Measurements from ENCODE around the gene FES. TPM values are rescaled to one million over a fixed set of nuclear protein-coding genes. Genes with fewer than 3 reads are reported as not detected.

Gene FES
- total and polyA plus RNA-seq, 2 of the 13 experiments (the other 11 are each of a cell fraction or from before 2014, with no cell fraction given): 4.0 to 9.5 TPM

DNA sequence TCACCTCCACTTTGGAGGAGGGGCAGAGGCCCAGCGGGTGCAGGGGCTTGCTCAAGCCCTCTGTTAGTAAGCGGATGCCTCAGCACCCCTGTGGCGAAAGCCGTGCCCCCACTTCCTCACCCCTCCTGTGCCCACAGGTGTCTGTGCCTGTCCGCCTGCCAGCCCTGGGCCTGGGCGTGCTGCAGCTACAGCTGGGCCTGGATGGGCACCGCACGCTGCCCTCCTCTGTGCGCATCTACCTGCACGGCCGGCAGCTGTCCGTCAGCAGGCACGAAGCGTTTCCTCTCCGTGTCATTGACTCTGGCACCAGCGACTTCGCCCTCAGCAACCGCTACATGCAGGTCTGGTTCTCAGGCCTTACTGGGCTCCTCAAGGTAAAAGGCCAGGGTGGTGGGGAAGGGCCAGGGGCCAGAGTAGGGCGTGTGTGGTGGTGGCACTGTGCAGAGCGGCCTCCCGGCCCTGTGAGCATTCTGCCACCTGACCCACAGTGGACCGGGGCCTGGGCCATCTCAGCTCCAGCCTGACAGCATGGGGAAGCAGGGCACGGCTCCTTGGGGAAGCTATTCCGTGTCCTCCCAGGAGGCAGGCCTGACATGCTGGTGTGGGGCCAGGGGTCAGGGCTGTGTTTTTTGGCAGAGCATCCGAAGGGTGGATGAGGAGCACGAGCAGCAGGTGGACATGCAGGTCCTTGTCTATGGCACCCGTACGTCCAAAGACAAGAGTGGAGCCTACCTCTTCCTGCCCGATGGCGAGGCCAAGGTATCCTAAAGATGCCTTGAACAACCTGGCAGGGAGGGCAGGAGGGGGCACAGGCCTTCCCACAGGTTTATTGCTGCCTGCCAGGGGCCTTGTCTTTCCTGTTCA lies 27.8 kb downstream of the FES start:
- Histone ChIP-seq H3K4me3 (replicated peaks in 1 of 3; ENCODE audit: insufficient read depth in 1 of 3, low read depth in 2 of 3, low read length in 3 of 3) (no peak overlapping the region), H3K4me2 (ENCODE audit: low read depth, low read length) (no peak overlapping the region), H4K20me1 (ENCODE audit: insufficient read depth, low read length) (no peaks in the 10 kb centered on the region), H3K9ac (ENCODE audit: insufficient read depth, low read depth, low read length) (no peak overlapping the region), H2AFZ (ENCODE audit: low read length) (no peak overlapping the region), H3K4me1 (ENCODE audit: insufficient read depth, low read length) (no peaks in the 10 kb centered on the region), H3K27me3 (ENCODE audit: control insufficient read depth in 1 of 2, insufficient read depth in 2 of 2, low read length in 2 of 2) (no peaks in the 10 kb centered on the region), H3K27ac (ENCODE audit: extremely low read length, insufficient read depth, low read length) (no peak overlapping the region), H3K79me2 (ENCODE audit: insufficient read depth, low read length) (no peaks in the 10 kb centered on the region), H3K9me3 (ENCODE audit: low read length) (no peaks in the 10 kb centered on the region), H3K36me3 (replicated peaks in 1 of 2; ENCODE audit: control insufficient read depth in 1 of 2, insufficient read depth in 2 of 2, low read length in 2 of 2) (peaks cover 23 to 74% of the 10 kb centered on the region in 2 experiments)
- no TSS peak for BruUV-seq (replicated peaks)
- intact Hi-C loops (cut with micrococcal nuclease; ENCODE audit: unreplicated experiment) (no loop called here), in situ Hi-C loops (cut with HindIII; ENCODE audit: extremely low pct_ligation_motif_present, low pct_unique_long_range_greater_than_20kb) (no loop called here)
- DNase-seq (ENCODE audit: low spot score): no peak
- no peak for FAIRE-seq
- no peak for ATAC-seq
- ChIA-PET CTCF (ENCODE audit: low intra/inter-chr PET ratio, low total read pairs) (no interaction called here), POLR2A (no interaction called here)
- 96% methylated on average over 19 of the region's 30 CpGs for WGBS (ENCODE audit: low lambda C conversion rate)
- no peak for TF ChIP-seq ZNF136 (CRISPR knock-in tag; IDR thresholded peaks at IDR 0.05; ENCODE audit: low read depth)
- no peak for TF ChIP-seq ZNF777 (CRISPR knock-in tag; IDR thresholded peaks at IDR 0.05)
- TF ChIP-seq YY1 (IDR thresholded peaks at IDR 0.05; ENCODE audit: insufficient read depth, insufficient replicate concordance, low read depth, low read length): no peak
- no peak for TF ChIP-seq AKAP8 (CRISPR knock-in tag; IDR thresholded peaks at IDR 0.05)
- no peak for TF ChIP-seq ATM (IDR thresholded peaks at IDR 0.05; ENCODE audit: borderline replicate concordance)
- TF ChIP-seq, protein P1, sequence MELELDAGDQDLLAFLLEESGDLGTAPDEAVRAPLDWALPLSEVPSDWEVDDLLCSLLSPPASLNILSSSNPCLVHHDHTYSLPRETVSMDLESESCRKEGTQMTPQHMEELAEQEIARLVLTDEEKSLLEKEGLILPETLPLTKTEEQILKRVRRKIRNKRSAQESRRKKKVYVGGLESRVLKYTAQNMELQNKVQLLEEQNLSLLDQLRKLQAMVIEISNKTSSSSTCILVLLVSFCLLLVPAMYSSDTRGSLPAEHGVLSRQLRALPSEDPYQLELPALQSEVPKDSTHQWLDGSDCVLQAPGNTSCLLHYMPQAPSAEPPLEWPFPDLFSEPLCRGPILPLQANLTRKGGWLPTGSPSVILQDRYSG (CRISPR knock-in tag; IDR thresholded peaks at IDR 0.05): no peak
- no peak for TF ChIP-seq ATF7 (IDR thresholded peaks at IDR 0.05)
- no peak for TF ChIP-seq ATF7 (CRISPR knock-in tag; IDR thresholded peaks at IDR 0.05)
- no peak for TF ChIP-seq ZNF350 (CRISPR knock-in tag; IDR thresholded peaks at IDR 0.05; ENCODE audit: borderline replicate concordance, low read depth)
- TF ChIP-seq NAIF1 (CRISPR knock-in tag; IDR thresholded peaks at IDR 0.05; ENCODE audit: borderline replicate concordance): no peak
- no peak for TF ChIP-seq GZF1 (CRISPR knock-in tag; IDR thresholded peaks at IDR 0.05)
- TF ChIP-seq, protein P2, sequence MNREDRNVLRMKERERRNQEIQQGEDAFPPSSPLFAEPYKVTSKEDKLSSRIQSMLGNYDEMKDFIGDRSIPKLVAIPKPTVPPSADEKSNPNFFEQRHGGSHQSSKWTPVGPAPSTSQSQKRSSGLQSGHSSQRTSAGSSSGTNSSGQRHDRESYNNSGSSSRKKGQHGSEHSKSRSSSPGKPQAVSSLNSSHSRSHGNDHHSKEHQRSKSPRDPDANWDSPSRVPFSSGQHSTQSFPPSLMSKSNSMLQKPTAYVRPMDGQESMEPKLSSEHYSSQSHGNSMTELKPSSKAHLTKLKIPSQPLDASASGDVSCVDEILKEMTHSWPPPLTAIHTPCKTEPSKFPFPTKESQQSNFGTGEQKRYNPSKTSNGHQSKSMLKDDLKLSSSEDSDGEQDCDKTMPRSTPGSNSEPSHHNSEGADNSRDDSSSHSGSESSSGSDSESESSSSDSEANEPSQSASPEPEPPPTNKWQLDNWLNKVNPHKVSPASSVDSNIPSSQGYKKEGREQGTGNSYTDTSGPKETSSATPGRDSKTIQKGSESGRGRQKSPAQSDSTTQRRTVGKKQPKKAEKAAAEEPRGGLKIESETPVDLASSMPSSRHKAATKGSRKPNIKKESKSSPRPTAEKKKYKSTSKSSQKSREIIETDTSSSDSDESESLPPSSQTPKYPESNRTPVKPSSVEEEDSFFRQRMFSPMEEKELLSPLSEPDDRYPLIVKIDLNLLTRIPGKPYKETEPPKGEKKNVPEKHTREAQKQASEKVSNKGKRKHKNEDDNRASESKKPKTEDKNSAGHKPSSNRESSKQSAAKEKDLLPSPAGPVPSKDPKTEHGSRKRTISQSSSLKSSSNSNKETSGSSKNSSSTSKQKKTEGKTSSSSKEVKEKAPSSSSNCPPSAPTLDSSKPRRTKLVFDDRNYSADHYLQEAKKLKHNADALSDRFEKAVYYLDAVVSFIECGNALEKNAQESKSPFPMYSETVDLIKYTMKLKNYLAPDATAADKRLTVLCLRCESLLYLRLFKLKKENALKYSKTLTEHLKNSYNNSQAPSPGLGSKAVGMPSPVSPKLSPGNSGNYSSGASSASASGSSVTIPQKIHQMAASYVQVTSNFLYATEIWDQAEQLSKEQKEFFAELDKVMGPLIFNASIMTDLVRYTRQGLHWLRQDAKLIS (CRISPR knock-in tag; IDR thresholded peaks at IDR 0.05): no peak
- TF ChIP-seq ZNF781 (CRISPR knock-in tag; IDR thresholded peaks at IDR 0.05; ENCODE audit: borderline replicate concordance, not compliant biosample characterization): no peak
- TF ChIP-seq, protein P3, sequence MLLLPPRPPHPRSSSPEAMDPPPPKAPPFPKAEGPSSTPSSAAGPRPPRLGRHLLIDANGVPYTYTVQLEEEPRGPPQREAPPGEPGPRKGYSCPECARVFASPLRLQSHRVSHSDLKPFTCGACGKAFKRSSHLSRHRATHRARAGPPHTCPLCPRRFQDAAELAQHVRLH (CRISPR knock-in tag; IDR thresholded peaks at IDR 0.05; ENCODE audit: borderline replicate concordance, low read depth): no peak
- TF ChIP-seq SOX13 (IDR thresholded peaks at IDR 0.05): no peak
- no peak for TF ChIP-seq SOX13 (CRISPR knock-in tag; conservative IDR thresholded peaks at IDR 0.05 in 1 of 2, IDR thresholded peaks at IDR 0.05 in 1 of 2)
- no peak for TF ChIP-seq ZNF441 (CRISPR knock-in tag; IDR thresholded peaks at IDR 0.05; ENCODE audit: borderline replicate concordance)
- TF ChIP-seq ELF4 (CRISPR knock-in tag; IDR thresholded peaks at IDR 0.05; ENCODE audit: borderline replicate concordance): no peak

Measured in HepG2 (cell line).